ENCODE results near the gene TOP2A. TPM values are rescaled to one million over a fixed set of nuclear protein-coding genes. Genes with fewer than 3 reads are reported as not detected.

TOP2A gene
- total and polyA plus RNA-seq, 5 donors from 2014 or later = 2.1 to 13.2 (median 2.9) TPM

DNA sequence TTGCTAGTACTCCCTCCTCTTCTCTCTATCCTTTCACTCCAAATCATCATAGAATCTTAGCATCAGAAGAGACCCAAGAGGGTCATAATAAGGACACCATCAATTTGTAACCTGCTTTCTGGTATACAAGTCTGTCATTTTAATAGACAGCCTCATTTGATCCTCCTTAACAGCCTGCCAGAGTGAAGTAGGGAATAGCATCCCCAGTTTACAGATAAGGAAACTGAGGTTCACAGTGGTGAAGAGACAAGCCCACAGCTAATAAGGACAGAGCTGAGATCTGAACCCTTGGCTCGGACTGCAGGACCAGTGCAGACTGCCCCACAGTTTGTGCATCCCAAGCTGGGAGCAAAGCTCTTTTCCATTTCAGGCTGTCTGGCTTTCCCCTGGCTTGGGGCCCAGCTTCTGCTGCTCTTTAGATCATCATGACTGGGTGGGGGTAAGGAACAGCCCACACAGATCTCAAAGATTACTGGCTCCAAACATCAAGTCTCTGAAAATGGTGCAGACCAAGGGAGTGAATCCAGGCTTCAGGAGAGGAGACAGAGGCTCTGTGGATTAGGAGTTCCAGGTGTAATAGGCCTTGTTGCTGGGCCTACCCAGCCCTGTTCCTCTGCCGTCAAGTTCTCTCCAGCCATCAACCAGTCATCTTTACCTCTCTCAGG is 15.3 kb upstream of the TOP2A start:
- H3K9me3 ChIP-seq (ENCODE audit: control insufficient read depth in 2 of 2, low read length in 2 of 2) = no peaks in the 10 kb centered on the region
- H3K27ac ChIP-seq (ENCODE audit: insufficient read depth, low read length, poor library complexity, severe bottlenecking) = no peak overlapping the region
- H3K4me1 Mint-ChIP-seq = peaks cover 0 to 2% (median 0%) of the 10 kb centered on the region in 4 donors
- no peak for DNase-seq
- H3K27ac Mint-ChIP-seq = no peak overlapping the region
- H3K36me3 Mint-ChIP-seq = no peaks in the 10 kb centered on the region
- no peaks in the 10 kb centered on the region for H3K27me3 Mint-ChIP-seq
- no peak for ATAC-seq (ENCODE audit: low read depth in 2 of 2)
- H3K36me3 ChIP-seq (ENCODE audit: control insufficient read depth, insufficient read depth, low read length) = no peaks in the 10 kb centered on the region
- H3K4me3 Mint-ChIP-seq = no peak overlapping the region
- H3K9me3 Mint-ChIP-seq = no peaks in the 10 kb centered on the region
- H3K4me1 ChIP-seq (ENCODE audit: control insufficient read depth, insufficient read depth, low read length, poor library complexity, severe bottlenecking) = no peaks in the 10 kb centered on the region
- no peaks in the 10 kb centered on the region for H3K27me3 ChIP-seq (ENCODE audit: control insufficient read depth, insufficient read depth, low read length)
- H3K4me3 ChIP-seq (ENCODE audit: low read depth, low read length) = no peak overlapping the region

DNA sequence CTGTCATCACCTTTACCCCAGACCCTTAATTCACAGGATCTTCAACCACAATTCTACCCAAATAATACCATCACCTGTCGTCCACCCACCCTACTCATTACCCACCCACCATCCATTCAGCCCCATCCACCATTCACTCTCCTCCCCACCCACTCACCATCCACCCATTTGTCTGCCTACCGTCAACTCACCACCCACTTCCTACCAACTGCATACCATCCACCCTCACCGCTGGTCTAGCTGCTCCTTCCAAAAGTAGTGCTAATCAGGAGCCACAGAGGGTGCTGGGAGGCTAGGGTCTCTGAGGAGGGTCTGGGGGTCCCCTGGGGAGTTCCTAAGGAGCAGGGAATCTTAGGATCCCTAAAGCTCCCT is 13.5 kb upstream of the TOP2A start:
- Mint-ChIP-seq H3K4me1 (peaks cover 6 to 17% (median 10%) of the 10 kb centered on the region in 4 donors), H3K27me3 (no peaks in the 10 kb centered on the region), H3K36me3 (no peaks in the 10 kb centered on the region), H3K9me3 (no peaks in the 10 kb centered on the region), H3K27ac (no peak overlapping the region), H3K4me3 (peak overlapping the region in 1 of 4 donors; percentile 8)
- no peak for DNase-seq
- Histone ChIP-seq H3K36me3 (ENCODE audit: control insufficient read depth, insufficient read depth, low read length) (no peaks in the 10 kb centered on the region), H3K4me1 (ENCODE audit: control insufficient read depth, insufficient read depth, low read length, poor library complexity, severe bottlenecking) (peaks cover 15% of the 10 kb centered on the region), H3K27ac (ENCODE audit: insufficient read depth, low read length, poor library complexity, severe bottlenecking) (no peak overlapping the region), H3K9me3 (ENCODE audit: control insufficient read depth in 2 of 2, low read length in 2 of 2) (no peaks in the 10 kb centered on the region), H3K27me3 (ENCODE audit: control insufficient read depth, insufficient read depth, low read length) (no peaks in the 10 kb centered on the region), H3K4me3 (ENCODE audit: low read depth, low read length) (no peak overlapping the region)
- ATAC-seq (ENCODE audit: low read depth in 2 of 2) = no peak

DNA sequence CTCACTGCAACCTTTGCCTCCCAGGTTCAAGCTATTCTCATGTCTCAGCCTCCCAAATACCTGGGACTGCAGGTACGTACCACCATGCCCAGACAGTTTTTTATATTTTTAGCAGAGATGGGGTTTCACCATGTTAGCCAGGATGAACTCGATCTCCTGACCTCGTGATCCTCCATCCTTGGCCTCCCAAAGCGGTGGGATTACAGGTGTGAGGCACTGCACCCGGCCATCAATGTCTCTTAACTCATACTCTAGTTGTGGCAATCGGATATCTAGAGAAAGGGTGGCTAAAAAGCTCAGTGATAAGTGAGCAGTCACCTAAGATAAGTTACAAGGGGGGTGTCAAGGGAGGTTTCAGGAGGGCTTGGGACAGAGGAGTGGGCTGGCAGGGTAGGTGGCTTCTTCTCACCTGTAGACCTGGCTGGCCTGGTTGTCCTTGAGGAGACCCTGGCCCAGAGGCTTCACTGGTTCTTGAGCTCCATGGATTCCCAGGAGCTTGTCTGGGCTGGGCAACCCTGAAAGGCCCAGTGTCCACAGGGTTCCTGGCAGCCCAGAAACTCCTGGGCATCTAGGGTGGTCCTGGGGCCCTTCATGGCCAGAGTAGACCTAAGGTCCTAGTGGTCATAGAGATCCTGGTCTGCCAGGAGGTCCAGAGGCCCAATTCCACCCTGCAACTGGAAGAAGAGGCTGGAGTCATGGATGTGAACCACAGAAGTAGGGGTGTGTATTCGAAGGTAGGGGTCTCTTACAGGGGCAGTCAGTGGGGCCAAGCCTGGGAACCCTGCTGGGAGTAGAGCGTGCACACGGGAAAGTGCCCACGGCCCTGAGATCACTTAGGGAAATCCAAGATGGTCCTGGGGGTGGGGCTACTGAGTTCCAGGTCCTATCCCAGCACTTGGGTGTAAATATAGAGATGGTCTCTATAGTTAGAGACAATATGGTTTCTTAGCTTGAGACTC is 12.9 kb upstream of the TOP2A start:
- Mint-ChIP-seq H3K27me3 (no peaks in the 10 kb centered on the region), H3K4me3 (peak overlapping the region in 1 of 4 donors; percentile 8), H3K27ac (no peak overlapping the region), H3K9me3 (no peaks in the 10 kb centered on the region), H3K4me1 (peaks cover 6 to 24% (median 15%) of the 10 kb centered on the region in 4 donors), H3K36me3 (no peaks in the 10 kb centered on the region)
- Histone ChIP-seq H3K27ac (ENCODE audit: insufficient read depth, low read length, poor library complexity, severe bottlenecking) (no peak overlapping the region), H3K27me3 (ENCODE audit: control insufficient read depth, insufficient read depth, low read length) (no peaks in the 10 kb centered on the region), H3K4me1 (ENCODE audit: control insufficient read depth, insufficient read depth, low read length, poor library complexity, severe bottlenecking) (peaks cover 19% of the 10 kb centered on the region), H3K36me3 (ENCODE audit: control insufficient read depth, insufficient read depth, low read length) (no peaks in the 10 kb centered on the region), H3K4me3 (ENCODE audit: low read depth, low read length) (no peak overlapping the region), H3K9me3 (ENCODE audit: control insufficient read depth in 2 of 2, low read length in 2 of 2) (no peaks in the 10 kb centered on the region)
- no peak for ATAC-seq (ENCODE audit: low read depth in 2 of 2)
- DNase-seq = no peak

DNA sequence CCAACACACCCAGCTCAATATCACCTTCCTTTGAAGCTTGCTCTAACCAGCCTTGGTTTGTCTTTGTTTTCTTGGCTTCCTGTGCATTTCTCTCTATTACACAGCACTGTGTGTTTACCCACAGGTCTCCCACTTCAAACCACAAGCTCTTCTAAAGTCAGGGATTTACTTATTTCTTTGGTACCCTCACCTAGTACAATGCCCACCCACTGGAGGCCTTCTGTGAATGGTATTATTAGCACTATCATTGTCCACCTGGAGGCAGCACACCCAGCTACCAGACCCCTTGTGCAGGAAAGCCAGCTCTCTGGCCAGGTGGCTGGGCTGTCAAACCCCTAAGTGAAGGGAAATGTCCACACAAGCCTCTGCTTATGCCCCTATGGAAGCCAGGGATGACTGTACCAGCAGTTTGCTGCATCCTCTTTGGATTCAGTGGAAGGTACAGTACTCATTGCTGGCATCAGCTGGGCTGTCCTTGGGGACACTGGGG is 9.4 kb upstream of the TOP2A start:
- H3K4me3 ChIP-seq (ENCODE audit: low read depth, low read length) = no peak overlapping the region
- H3K4me1 ChIP-seq (ENCODE audit: control insufficient read depth, insufficient read depth, low read length, poor library complexity, severe bottlenecking) = peaks cover 19% of the 10 kb centered on the region
- H3K9me3 Mint-ChIP-seq = no peaks in the 10 kb centered on the region
- no peak overlapping the region for H3K27ac Mint-ChIP-seq
- H3K27me3 ChIP-seq (ENCODE audit: control insufficient read depth, insufficient read depth, low read length) = no peaks in the 10 kb centered on the region
- ATAC-seq (ENCODE audit: low read depth in 2 of 2) (peak; percentile 71 to 75), DNase-seq (peak in 1 of 3 donors; percentile 65)
- H3K27me3 Mint-ChIP-seq = peaks cover 4% of the 10 kb centered on the region
- H3K36me3 Mint-ChIP-seq = no peaks in the 10 kb centered on the region
- H3K36me3 ChIP-seq (ENCODE audit: control insufficient read depth, insufficient read depth, low read length) = no peaks in the 10 kb centered on the region
- peaks cover 6 to 26% (median 15%) of the 10 kb centered on the region in 4 donors for H3K4me1 Mint-ChIP-seq
- H3K27ac ChIP-seq (ENCODE audit: insufficient read depth, low read length, poor library complexity, severe bottlenecking) = no peak overlapping the region
- H3K4me3 Mint-ChIP-seq = peak overlapping the region in 2 of 4 donors; percentile 33 to 59
- H3K9me3 ChIP-seq (ENCODE audit: control insufficient read depth in 2 of 2, low read length in 2 of 2) = no peaks in the 10 kb centered on the region

DNA sequence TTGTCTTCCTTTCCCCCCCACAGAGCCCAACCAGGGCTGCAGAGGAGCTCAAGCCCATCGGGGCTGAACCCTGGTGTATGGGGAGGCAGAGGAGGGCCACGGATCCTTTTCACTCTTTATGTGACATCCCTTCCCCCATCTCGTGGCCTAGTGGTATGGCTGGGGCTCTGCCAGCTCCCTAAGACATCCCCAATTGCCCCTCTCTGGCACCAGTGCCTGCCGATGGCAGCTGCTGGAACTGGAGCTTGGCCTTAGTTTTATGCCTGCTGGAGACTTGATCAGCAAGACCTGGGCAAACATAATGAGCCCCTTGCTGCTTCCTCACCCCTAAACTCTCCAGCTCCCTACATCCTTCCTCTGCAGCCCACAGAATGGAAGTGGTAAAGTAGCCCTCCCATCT is 8.0 kb upstream of the TOP2A start:
- Histone ChIP-seq H3K36me3 (ENCODE audit: control insufficient read depth, insufficient read depth, low read length) (no peaks in the 10 kb centered on the region), H3K27ac (ENCODE audit: insufficient read depth, low read length, poor library complexity, severe bottlenecking) (no peak overlapping the region), H3K27me3 (ENCODE audit: control insufficient read depth, insufficient read depth, low read length) (no peaks in the 10 kb centered on the region), H3K4me3 (ENCODE audit: low read depth, low read length) (no peak overlapping the region), H3K9me3 (ENCODE audit: control insufficient read depth in 2 of 2, low read length in 2 of 2) (no peaks in the 10 kb centered on the region), H3K4me1 (ENCODE audit: control insufficient read depth, insufficient read depth, low read length, poor library complexity, severe bottlenecking) (peaks cover 19% of the 10 kb centered on the region)
- no peak for DNase-seq
- Mint-ChIP-seq H3K27me3 (peaks cover 4% of the 10 kb centered on the region), H3K4me3 (peak overlapping the region in 1 of 4 donors; percentile 33), H3K27ac (peak overlapping the region in 1 of 3 donors; percentile 29), H3K9me3 (no peaks in the 10 kb centered on the region), H3K4me1 (peaks cover 6 to 26% (median 15%) of the 10 kb centered on the region in 4 donors), H3K36me3 (no peaks in the 10 kb centered on the region)
- ATAC-seq (ENCODE audit: low read depth in 2 of 2) = no peak

DNA sequence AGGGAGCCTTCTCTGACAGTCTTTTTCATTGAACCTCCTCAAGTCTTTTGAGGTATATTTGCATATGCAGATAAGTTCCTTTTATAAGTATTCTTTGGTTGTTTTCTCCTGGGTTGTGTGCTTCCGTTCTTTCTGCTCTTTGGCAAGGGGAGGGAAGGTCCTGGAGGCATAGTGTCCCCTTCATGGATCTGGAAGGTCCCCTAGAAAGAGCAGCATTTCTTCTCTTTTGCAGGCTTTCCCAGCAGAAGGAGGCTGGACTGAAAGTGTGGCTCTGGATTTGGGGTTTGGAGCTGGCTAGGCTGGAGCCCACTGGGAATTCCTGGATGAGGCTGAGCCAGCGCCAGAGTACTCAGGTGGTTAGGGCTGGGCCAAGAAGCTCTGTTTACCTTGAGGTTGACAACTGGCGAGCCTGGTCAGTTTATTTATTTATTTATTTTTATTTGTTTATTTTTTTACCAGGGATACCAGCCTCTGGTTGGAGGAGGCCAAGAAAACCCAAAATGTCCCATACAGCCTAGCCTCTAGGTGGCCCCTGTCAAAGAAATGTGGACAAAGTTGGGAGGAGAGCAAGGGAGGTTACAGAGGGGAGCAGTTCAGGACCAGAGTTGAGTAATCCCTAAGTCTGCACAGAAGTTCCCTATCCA is 5.4 kb upstream of the TOP2A start:
- Histone ChIP-seq H3K27me3 (ENCODE audit: control insufficient read depth, insufficient read depth, low read length) (no peaks in the 10 kb centered on the region), H3K4me1 (ENCODE audit: control insufficient read depth, insufficient read depth, low read length, poor library complexity, severe bottlenecking) (peaks cover 30% of the 10 kb centered on the region), H3K27ac (ENCODE audit: insufficient read depth, low read length, poor library complexity, severe bottlenecking) (no peak overlapping the region), H3K9me3 (ENCODE audit: control insufficient read depth in 2 of 2, low read length in 2 of 2) (no peaks in the 10 kb centered on the region), H3K36me3 (ENCODE audit: control insufficient read depth, insufficient read depth, low read length) (no peaks in the 10 kb centered on the region), H3K4me3 (ENCODE audit: low read depth, low read length) (no peak overlapping the region)
- H3K4me3 Mint-ChIP-seq = peak overlapping the region in 1 of 4 donors; percentile 48
- peaks cover 4% of the 10 kb centered on the region for H3K27me3 Mint-ChIP-seq
- H3K36me3 Mint-ChIP-seq = no peaks in the 10 kb centered on the region
- H3K9me3 Mint-ChIP-seq = no peaks in the 10 kb centered on the region
- peak overlapping the region in 1 of 3 donors; percentile 44 for H3K27ac Mint-ChIP-seq
- no peak for DNase-seq
- no peak for ATAC-seq (ENCODE audit: low read depth in 2 of 2)
- peaks cover 18 to 32% (median 20%) of the 10 kb centered on the region in 4 donors for H3K4me1 Mint-ChIP-seq

DNA sequence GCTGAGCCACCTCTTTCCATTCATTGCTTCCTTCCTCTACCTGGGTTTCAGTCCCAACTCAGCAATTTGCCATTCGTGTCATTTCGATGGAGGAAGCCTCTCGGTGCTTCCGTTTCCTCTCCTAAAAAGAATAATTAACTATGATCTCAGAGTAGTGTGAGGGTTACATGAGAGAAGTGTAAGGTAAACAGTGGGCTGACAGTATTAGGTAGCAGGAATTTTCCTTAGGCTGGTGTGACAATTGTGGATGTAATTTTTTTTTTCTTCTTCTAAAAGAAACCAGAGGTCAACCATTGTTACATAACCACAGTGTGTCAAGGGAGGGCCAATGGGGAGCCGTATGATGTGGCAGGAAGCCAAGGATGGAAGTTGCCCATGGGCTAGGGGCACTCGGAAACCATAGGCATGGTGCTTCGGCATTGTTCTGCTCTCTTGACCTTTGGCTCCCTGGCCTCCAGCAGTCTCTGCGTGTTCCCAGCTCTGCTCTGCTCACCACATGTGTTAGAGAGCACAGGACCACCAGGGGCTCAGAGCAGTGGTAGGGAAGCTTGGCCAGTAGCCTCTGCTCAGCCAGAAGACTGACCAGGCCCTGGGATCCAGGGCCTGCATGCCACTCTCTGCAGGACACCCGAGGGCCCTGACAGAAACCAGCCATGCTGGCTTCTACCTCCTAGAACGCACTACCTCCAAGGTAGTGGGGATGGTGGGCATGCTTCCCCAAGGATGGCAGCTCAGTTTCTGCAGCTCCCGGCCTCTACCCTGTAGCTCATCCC is 2.0 kb upstream of the TOP2A start:
- Mint-ChIP-seq H3K4me3 (peak overlapping the region; percentile 79 to 89 (median 86)), H3K36me3 (no peaks in the 10 kb centered on the region), H3K9me3 (no peaks in the 10 kb centered on the region), H3K27ac (peak overlapping the region; percentile 28 to 89 (median 63)), H3K4me1 (peaks cover 16 to 37% (median 23%) of the 10 kb centered on the region in 4 donors), H3K27me3 (peaks cover 4% of the 10 kb centered on the region)
- H3K27me3 ChIP-seq (ENCODE audit: control insufficient read depth, insufficient read depth, low read length) = no peaks in the 10 kb centered on the region
- peaks cover 29% of the 10 kb centered on the region for H3K4me1 ChIP-seq (ENCODE audit: control insufficient read depth, insufficient read depth, low read length, poor library complexity, severe bottlenecking)
- H3K36me3 ChIP-seq (ENCODE audit: control insufficient read depth, insufficient read depth, low read length) = no peaks in the 10 kb centered on the region
- DNase-seq (peak in 1 of 3 donors; percentile 42), ATAC-seq (ENCODE audit: low read depth in 2 of 2) (no peak)
- H3K4me3 ChIP-seq (ENCODE audit: low read depth, low read length) = peak overlapping the region; percentile 32
- no peaks in the 10 kb centered on the region for H3K9me3 ChIP-seq (ENCODE audit: control insufficient read depth in 2 of 2, low read length in 2 of 2)
- no peak overlapping the region for H3K27ac ChIP-seq (ENCODE audit: insufficient read depth, low read length, poor library complexity, severe bottlenecking)
